Mesendoderm (in vitro differentiated cells): ENCODE measurements around the gene CCNYL1.

Source experiments
- DNase-seq: peaks from one replicate; pipeline ENCODE4 v3.0.0; 2013
- H2AK5ac ChIP-seq: 2 replicates; pipeline ENCODE4 v1.6.1; 2013; ENCODE audit warnings: low read length, inconsistent platforms
- H2BK120ac ChIP-seq: 2 replicates; pipeline ENCODE4 v1.6.1; 2013; ENCODE audit warnings: low read depth, mild to moderate bottlenecking, low read length, moderate library complexity, mixed read lengths
- H2BK15ac ChIP-seq: replicated peaks from 2 replicates; pipeline ENCODE4 v1.6.1; 2013; ENCODE audit warnings: low read depth, mild to moderate bottlenecking, moderate library complexity
- H2BK5ac ChIP-seq: 2 replicates; pipeline ENCODE4 v1.6.1; 2013; ENCODE audit warnings: low read length, inconsistent platforms
- H3K18ac ChIP-seq: 2 replicates; pipeline ENCODE4 v1.6.1; 2013; ENCODE audit warnings: mild to moderate bottlenecking, low read length, mixed read lengths
- H3K23ac ChIP-seq: one replicate; pipeline ENCODE4 v1.6.1; 2013; ENCODE audit warnings: low read length
- H3K27ac ChIP-seq: 2 replicates; pipeline ENCODE4 v1.5.1; 2013; ENCODE audit warnings: low read depth, mild to moderate bottlenecking, inconsistent platforms, low read length, moderate library complexity
- H3K27me3 ChIP-seq: 2 replicates; pipeline ENCODE4 v1.6.1; 2013; ENCODE audit warnings: low read length, control low read depth, mild to moderate bottlenecking, inconsistent platforms; ENCODE audit not compliant: insufficient read depth, poor library complexity
- H3K36me3 ChIP-seq: 2 replicates; pipeline ENCODE4 v1.6.1; 2013; ENCODE audit warnings: low read length, inconsistent platforms; ENCODE audit not compliant: control insufficient read depth, insufficient read depth
- H3K4ac ChIP-seq: one replicate; pipeline ENCODE4 v1.6.1; 2013; ENCODE audit warnings: low read depth, mild to moderate bottlenecking, low read length, moderate library complexity
- H3K4me1 ChIP-seq: 2 replicates; pipeline ENCODE4 v1.6.1; 2013; ENCODE audit warnings: low read depth, low read length, inconsistent platforms; ENCODE audit not compliant: control insufficient read depth
- H3K4me2 ChIP-seq: 2 replicates; pipeline ENCODE4 v1.6.1; 2013; ENCODE audit warnings: low read length
- H3K4me3 ChIP-seq: 2 replicates; pipeline ENCODE4 v1.5.1; 2013; ENCODE audit warnings: mild to moderate bottlenecking, low read length
- H3K56ac ChIP-seq: one replicate; pipeline ENCODE4 v1.6.1; 2013; ENCODE audit warnings: low read length
- H3K79me1 ChIP-seq: 2 replicates; pipeline ENCODE4 v1.6.1; 2013; ENCODE audit warnings: low read length, inconsistent platforms
- H3K79me2 ChIP-seq: 2 replicates; pipeline ENCODE4 v1.6.1; 2013; ENCODE audit warnings: mild to moderate bottlenecking, low read length; ENCODE audit not compliant: control insufficient read depth, insufficient read depth
- H3K9ac ChIP-seq: 2 replicates; pipeline ENCODE4 v1.6.1; 2013; ENCODE audit warnings: low read length, inconsistent platforms
- H4K5ac ChIP-seq: one replicate; pipeline ENCODE4 v1.6.1; 2013; ENCODE audit warnings: low read length
- H4K8ac ChIP-seq: one replicate; pipeline ENCODE4 v1.6.1; 2013; ENCODE audit warnings: low read depth, mild to moderate bottlenecking, control low read depth, low read length, moderate library complexity
- WGBS: extraction: QIAGEN DNeasy Blood & Tissue Kit; methylation state at CpG from one replicate; pipeline ENCODE4 v1.1.7; 2013; ENCODE audit warnings: low lambda C conversion rate, missing lambda C conversion rate; ENCODE audit not compliant: insufficient coverage; ENCODE audit errors: extremely low coverage; 5-methylcytosine and 5-hydroxymethylcytosine counted together

The CCNYL1 gene

DNA sequence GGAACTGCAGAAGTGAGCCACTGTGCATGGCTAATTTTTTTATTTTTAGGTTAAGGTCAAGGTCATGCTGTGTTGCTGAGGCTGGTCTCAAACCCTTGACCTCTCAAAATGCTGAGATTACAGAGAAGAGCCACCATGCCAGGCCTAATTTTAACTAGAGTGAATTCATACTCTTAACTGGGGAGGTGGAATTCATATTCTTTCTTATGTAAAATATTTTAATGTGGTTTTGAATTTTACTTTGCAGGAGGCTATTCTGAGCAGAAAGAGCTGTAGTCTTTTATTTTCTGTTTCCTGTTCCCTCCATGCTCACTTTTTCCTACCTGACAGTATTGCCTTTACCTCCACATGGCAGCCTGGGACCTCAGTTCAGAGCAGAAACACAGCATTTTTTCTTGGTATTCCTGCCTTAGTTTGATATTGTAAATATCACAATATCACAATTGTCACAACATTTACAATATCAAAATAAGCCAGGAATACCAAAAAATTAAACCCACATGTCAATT is 37.1 kb upstream of the CCNYL1 start:
- no peak overlapping the region for H3K4me2 ChIP-seq
- no peak overlapping the region for H3K4me3 ChIP-seq
- no peaks in the 10 kb centered on the region for H3K36me3 ChIP-seq
- no peak overlapping the region for H2BK5ac ChIP-seq
- no peak overlapping the region for H4K5ac ChIP-seq
- H3K23ac ChIP-seq, result no peak overlapping the region
- no peak overlapping the region for H3K56ac ChIP-seq
- no peak overlapping the region for H4K8ac ChIP-seq
- H3K27ac ChIP-seq, result no peak overlapping the region
- no peaks in the 10 kb centered on the region for H3K79me1 ChIP-seq
- H2BK120ac ChIP-seq, result no peak overlapping the region
- H3K4me1 ChIP-seq, result no peaks in the 10 kb centered on the region
- H3K79me2 ChIP-seq, result no peaks in the 10 kb centered on the region
- H2BK15ac ChIP-seq, result no peak overlapping the region
- H3K9ac ChIP-seq, result no peak overlapping the region
- DNase-seq, result no peak
- no peak overlapping the region for H3K18ac ChIP-seq
- H3K27me3 ChIP-seq, result no peaks in the 10 kb centered on the region
- no peak overlapping the region for H2AK5ac ChIP-seq
- no peak overlapping the region for H3K4ac ChIP-seq

DNA sequence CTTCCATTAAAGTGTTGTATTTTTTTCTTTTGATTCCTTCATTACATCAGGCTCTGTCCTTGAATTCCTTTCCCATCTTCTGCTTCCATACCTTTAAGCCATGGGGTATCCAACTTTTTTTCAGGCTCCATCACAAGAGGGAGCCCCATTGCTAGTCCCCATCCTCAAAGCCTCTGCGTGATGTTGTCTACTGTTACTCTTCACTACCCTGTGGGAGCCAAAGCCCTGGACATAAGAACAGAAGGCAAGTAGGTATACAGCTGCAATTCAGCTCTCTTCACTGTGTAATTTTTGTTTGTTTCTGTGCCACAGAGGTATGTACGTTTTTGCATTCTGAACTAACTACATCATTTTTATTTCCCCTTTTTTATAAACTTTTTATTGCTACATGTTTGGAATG is 36.6 kb upstream of the CCNYL1 start:
- Histone ChIP-seq H4K8ac (no peak overlapping the region), H4K5ac (no peak overlapping the region), H3K56ac (no peak overlapping the region), H3K27me3 (no peaks in the 10 kb centered on the region), H3K27ac (no peak overlapping the region), H2BK120ac (no peak overlapping the region), H3K9ac (no peak overlapping the region), H3K18ac (no peak overlapping the region), H3K36me3 (no peaks in the 10 kb centered on the region), H3K4ac (no peak overlapping the region), H3K79me1 (no peaks in the 10 kb centered on the region), H3K4me2 (no peak overlapping the region), H3K79me2 (no peaks in the 10 kb centered on the region), H3K4me3 (no peak overlapping the region), H2BK5ac (no peak overlapping the region), H2AK5ac (no peak overlapping the region), H3K23ac (no peak overlapping the region), H3K4me1 (no peaks in the 10 kb centered on the region), H2BK15ac (no peak overlapping the region)
- peak; percentile 34 for DNase-seq
- no CpG with 5 or more reads among the region's 2 CpGs for WGBS

DNA sequence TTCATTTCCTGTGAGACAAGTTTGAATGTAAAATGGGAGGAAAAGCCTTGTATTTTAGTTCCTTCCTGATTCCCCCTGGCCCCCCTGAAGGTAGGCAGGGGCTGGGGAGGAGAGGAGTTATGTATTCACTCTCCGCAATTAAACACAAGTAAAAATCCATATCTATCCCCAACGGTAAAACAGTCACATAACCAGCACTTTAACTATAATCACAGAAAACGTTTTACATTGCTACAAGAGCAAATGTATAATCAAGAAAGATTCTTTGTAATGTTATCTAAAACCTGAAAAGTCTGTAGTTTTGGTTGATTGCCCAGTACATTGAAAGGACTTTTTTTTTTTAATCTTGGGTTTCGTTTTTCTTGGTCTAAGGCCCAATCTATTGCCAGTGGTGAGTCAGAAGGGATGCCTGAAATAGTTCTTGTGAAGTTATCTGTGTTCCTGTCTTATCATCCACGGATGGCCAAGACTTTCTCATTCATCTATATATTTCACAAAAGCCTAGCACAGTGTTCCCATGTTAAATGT is 34.5 kb upstream of the CCNYL1 start:
- Histone ChIP-seq H3K18ac (no peak overlapping the region), H3K79me1 (no peaks in the 10 kb centered on the region), H3K23ac (no peak overlapping the region), H3K9ac (no peak overlapping the region), H3K4me2 (no peak overlapping the region), H4K8ac (no peak overlapping the region), H3K4ac (no peak overlapping the region), H3K36me3 (no peaks in the 10 kb centered on the region), H2AK5ac (no peak overlapping the region), H4K5ac (no peak overlapping the region), H3K56ac (no peak overlapping the region), H3K27me3 (no peaks in the 10 kb centered on the region), H2BK5ac (no peak overlapping the region), H3K27ac (no peak overlapping the region), H3K4me1 (no peaks in the 10 kb centered on the region), H2BK15ac (no peak overlapping the region), H3K4me3 (no peak overlapping the region), H3K79me2 (no peaks in the 10 kb centered on the region), H2BK120ac (no peak overlapping the region)
- WGBS, result no CpG with 5 or more reads among the region's 5 CpGs
- DNase-seq, result peak; percentile 55

DNA sequence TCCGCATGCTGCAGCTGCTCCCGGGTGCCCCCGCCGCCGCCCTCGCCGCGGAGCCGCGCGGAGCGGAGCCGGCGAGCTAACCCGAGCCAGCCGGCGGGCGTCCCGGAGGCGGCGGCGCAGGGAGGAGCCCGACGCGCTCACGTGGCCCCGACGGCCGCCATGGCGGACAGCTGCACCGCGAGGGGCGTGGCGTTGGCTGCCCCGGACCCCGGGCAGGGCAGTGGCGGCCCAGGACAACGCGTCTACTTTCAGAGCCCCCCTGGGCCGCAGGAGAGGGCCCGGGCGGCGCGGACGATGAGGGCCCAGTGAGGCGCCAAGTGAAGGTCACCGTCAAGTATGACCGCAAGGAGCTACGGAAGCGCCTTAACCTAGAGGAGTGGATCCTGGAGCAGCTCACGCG is 30.0 kb upstream of the CCNYL1 start:
- no peak overlapping the region for H3K4ac ChIP-seq
- H2BK15ac ChIP-seq, result no peak overlapping the region
- no peaks in the 10 kb centered on the region for H3K36me3 ChIP-seq
- H4K5ac ChIP-seq, result no peak overlapping the region
- H3K18ac ChIP-seq, result no peak overlapping the region
- H3K56ac ChIP-seq, result no peak overlapping the region
- no peak overlapping the region for H2BK120ac ChIP-seq
- no peak overlapping the region for H3K27ac ChIP-seq
- H3K79me1 ChIP-seq, result no peaks in the 10 kb centered on the region
- H3K4me3 ChIP-seq, result no peak overlapping the region
- no peaks in the 10 kb centered on the region for H3K27me3 ChIP-seq
- no peak overlapping the region for H3K4me2 ChIP-seq
- H3K4me1 ChIP-seq, result no peaks in the 10 kb centered on the region
- no peak overlapping the region for H2AK5ac ChIP-seq
- no peak for DNase-seq
- no peak overlapping the region for H3K23ac ChIP-seq
- no peak overlapping the region for H3K9ac ChIP-seq
- no peak overlapping the region for H4K8ac ChIP-seq
- H2BK5ac ChIP-seq, result no peak overlapping the region
- WGBS, result no CpG with 5 or more reads among the region's 52 CpGs
- H3K79me2 ChIP-seq, result no peaks in the 10 kb centered on the region

DNA sequence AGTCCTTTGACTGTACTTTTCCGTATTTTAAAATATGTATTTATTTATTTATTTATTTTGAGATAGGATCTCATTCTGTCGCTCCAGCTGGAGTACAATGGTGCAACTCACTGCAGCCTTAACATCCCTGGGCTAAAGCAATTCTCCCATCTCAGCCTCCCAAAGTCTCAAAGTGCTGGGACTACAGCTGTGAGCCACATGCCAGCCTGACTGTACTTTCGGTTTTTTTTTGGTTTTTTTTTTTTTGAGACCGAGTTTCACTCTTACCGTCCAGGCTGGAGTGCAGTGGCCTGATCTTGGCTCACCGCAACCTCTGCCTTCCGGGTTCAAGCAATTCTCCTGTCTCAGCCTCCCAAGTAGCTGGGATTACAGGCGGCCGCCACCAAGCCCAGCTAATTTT is 28.9 kb upstream of the CCNYL1 start:
- H4K8ac ChIP-seq, result no peak overlapping the region
- no peaks in the 10 kb centered on the region for H3K36me3 ChIP-seq
- no CpG with 5 or more reads among the region's 9 CpGs for WGBS
- no peak overlapping the region for H3K9ac ChIP-seq
- H3K56ac ChIP-seq, result no peak overlapping the region
- H3K18ac ChIP-seq, result no peak overlapping the region
- H3K4me2 ChIP-seq, result no peak overlapping the region
- H3K27ac ChIP-seq, result no peak overlapping the region
- H2AK5ac ChIP-seq, result no peak overlapping the region
- no peak overlapping the region for H2BK5ac ChIP-seq
- no peak overlapping the region for H3K4ac ChIP-seq
- H3K27me3 ChIP-seq, result no peaks in the 10 kb centered on the region
- H3K4me3 ChIP-seq, result no peak overlapping the region
- H4K5ac ChIP-seq, result no peak overlapping the region
- no peaks in the 10 kb centered on the region for H3K79me2 ChIP-seq
- no peak for DNase-seq
- no peak overlapping the region for H3K23ac ChIP-seq
- H2BK120ac ChIP-seq, result no peak overlapping the region
- H2BK15ac ChIP-seq, result no peak overlapping the region
- no peaks in the 10 kb centered on the region for H3K4me1 ChIP-seq
- H3K79me1 ChIP-seq, result no peaks in the 10 kb centered on the region

DNA sequence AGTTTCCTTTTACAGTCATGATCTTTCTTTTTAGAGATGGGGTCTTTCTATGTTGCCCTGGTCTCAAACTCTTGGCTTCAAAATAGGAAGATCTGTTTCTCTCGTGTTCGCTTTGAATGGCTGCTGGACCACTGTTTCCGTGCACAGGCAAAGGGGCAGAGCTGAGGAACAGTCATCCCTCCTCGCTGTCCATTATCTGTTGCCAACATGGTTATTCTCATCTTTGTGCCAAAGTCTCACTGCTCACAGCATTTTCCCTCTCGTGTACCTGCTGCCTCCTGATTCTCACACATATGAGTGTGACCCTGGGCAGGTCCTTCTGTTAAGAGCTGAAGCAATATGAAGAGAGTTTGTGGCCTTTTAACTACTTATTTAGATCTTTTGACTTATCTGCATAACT is 28.0 kb upstream of the CCNYL1 start:
- Histone ChIP-seq H3K56ac (no peak overlapping the region), H4K8ac (no peak overlapping the region), H3K4me1 (no peaks in the 10 kb centered on the region), H2BK15ac (no peak overlapping the region), H2BK120ac (no peak overlapping the region), H3K79me2 (no peaks in the 10 kb centered on the region), H3K4me2 (no peak overlapping the region), H3K9ac (no peak overlapping the region), H3K18ac (no peak overlapping the region), H2AK5ac (no peak overlapping the region), H2BK5ac (no peak overlapping the region), H3K79me1 (no peaks in the 10 kb centered on the region), H3K4me3 (no peak overlapping the region), H3K27ac (no peak overlapping the region), H3K36me3 (no peaks in the 10 kb centered on the region), H3K23ac (no peak overlapping the region), H4K5ac (no peak overlapping the region), H3K27me3 (no peaks in the 10 kb centered on the region), H3K4ac (no peak overlapping the region)
- DNase-seq, result no peak
- WGBS, result no CpG with 5 or more reads among the region's 5 CpGs
